Frontal cortex (tissue), 4 donors: Measurements from ENCODE around the gene PSMD8. TPM values are rescaled to one million over a fixed set of nuclear protein-coding genes. Genes with fewer than 3 reads are reported as not detected.
"Not testable (repeated sequence)": the region's sequence is repeated elsewhere in the genome, so short reads cannot be mapped to it uniquely, and the experiment has no call there.

ENCODE experiments used
- DNase-seq, 2 donors: peaks; one replicate each; pipeline ENCODE4 v3.0.0; 2012; ENCODE audit warnings: low spot score in 2 of 2
- FAIRE-seq: peaks from 2 replicates; lab custom pipeline; 2012; peaks lifted over from hg19 to GRCh38; lab: Jason Lieb, UNC
- total RNA-seq: library from RNA; depleted of rRNA; stranded (reverse); fragments of >200 nt; gene quantifications from one replicate; pipeline ENCODE4 v1.2.3, GENCODE V29; 2014
- donor health status: control.
- donor health status: control.
- donor health status: control.

Gene PSMD8
- total RNA-seq, result 107 TPM

DNA sequence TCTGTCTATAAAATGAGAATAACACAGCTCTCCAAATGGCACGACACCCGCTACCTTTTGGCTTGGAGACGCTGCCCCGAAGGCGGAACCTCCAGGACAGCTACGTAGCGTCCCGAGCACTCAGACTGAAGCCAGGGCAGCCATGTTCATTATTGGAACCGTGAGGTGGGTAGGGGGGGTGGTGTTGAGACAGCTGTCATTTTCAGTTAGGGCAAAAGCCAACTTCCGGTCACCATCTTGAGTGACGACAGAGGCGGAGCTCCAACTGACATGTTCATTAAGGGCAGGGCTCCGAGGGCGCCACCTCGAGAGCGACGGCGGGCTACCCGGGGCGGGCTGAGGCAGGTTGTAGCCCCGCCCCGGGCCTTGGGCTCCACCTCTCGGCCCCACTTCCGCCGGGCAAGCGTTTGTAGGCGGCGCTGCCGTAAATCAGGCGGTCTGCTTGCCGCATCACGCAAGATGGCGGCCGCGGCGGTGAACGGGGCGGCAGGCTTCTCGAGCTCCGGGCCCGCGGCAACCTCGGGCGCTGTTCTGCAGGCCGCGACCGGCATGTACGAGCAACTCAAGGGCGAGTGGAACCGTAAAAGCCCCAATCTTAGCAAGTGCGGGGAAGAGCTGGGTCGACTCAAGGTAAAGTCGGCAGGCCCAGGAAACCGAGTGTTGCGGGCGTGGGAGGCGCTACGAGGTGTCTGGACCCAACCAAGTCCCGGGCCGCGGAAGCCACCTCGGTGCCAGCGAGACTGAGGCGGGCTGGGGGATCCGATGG, at the start of gene PSMD8:
Gene PSMD8 (plus strand): TSS at position 240 of the 766 bp plus-strand sequence. CDS start 31 bp downstream, at position 271.
- FAIRE-seq, result peak; percentile 97
- peak; percentile 99 for DNase-seq

DNA sequence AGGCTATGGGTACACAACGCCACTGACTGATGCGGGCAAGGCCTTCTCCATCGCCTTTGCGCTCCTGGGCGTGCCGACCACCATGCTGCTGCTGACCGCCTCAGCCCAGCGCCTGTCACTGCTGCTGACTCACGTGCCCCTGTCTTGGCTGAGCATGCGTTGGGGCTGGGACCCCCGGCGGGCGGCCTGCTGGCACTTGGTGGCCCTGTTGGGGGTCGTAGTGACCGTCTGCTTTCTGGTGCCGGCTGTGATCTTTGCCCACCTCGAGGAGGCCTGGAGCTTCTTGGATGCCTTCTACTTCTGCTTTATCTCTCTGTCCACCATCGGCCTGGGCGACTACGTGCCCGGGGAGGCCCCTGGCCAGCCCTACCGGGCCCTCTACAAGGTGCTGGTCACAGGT, 47.8 kb upstream of the PSMD8 start:
- DNase-seq, result no peak
- FAIRE-seq, result no peak

DNA sequence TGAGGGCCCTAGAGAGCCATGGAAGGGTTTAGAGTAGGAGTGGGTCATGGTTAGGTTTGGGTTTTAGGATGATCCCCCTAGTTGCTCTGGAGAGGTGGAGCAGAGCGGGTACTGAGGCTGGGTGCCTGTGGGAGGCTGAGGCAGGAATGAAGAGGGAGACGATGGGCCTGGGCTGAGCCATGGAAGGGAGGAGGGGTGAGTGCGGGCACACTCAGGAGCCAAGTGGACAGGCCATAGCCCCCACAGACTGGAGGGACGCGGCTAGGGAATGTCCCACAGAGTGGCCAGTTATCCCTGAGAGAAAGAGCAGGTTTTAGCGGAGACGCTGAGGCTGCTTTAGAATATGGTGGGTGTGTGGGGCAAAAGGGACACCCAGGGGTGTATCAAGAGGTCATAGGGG, 44.7 kb upstream of the PSMD8 start:
- FAIRE-seq (no peak), DNase-seq (no peak)

DNA sequence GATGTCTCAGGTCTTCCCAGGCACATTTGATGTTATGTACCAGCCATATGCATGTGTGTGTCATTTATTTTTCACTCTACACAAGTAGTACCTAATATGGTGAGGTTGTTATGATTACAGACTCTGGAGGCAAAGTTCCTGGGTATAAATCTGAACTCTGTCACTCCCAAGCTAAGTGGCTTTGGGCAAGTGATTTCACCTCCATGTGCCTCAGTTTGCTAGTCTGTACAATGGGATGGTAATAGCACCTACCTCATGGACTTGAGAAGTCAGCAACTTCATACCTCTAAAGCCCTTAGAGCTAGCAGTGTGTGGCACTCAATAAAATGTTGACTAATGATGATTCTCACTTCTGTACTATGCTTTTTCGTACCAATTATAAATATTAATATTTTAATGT, 42.6 kb upstream of the PSMD8 start:
- no peak for DNase-seq
- no peak for FAIRE-seq

DNA sequence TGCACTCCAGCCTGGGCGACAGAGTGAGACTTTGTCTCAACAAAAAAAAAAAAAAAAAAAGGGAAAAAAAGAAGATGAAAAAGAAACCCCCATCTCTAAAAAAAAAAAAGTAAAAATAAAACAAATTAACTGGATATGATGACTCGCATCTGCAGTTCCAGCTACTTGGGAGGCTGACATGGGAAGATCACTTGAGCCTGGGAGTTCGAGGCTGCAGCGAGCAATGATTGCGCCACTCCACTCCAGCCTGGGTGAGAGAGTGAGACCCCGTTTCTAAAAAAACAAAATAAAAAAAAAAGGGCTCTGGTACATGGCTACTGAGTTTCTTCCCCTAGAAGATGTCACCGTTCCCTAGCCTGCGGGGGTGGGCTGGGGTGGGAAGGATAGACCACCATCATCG, 41.1 kb upstream of the PSMD8 start:
- DNase-seq (no peak), FAIRE-seq (no peak)

DNA sequence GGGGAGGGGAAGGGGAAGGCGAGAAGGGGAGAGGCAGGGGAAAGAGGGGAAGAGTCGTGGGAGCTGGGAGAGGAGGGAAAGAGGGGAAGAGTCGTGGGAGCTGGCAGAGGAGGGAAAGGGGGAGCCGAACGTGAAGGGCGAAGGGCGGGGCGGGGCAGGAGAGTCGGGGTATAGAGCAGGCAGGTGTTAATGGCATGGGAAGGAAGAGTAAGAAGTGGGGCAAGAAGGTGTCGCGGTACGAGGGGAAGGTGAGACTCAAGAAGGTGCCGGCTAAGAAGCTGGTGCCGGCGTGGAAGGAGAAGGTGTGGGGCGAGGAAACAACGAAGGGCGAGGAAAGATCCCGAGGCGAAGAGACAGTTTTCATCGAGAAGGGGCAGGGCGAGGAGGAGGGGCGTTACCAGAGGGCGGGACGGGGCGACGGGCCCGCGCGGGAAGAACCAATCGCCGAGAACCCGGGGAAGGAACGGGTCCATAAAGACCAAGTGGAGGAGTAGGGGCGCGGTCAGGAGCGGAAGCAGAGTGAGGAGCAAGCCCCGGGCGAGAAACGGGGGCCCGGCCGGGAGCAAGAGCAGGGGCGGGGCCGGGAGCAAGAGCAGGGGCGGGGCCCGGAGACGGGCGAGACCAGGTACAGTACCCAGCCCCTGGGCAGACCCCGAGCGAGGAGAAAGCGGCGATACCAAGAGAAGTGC, 38.3 kb upstream of the PSMD8 start:
- peak; percentile 88 to 92 for DNase-seq
- no peak for FAIRE-seq

DNA sequence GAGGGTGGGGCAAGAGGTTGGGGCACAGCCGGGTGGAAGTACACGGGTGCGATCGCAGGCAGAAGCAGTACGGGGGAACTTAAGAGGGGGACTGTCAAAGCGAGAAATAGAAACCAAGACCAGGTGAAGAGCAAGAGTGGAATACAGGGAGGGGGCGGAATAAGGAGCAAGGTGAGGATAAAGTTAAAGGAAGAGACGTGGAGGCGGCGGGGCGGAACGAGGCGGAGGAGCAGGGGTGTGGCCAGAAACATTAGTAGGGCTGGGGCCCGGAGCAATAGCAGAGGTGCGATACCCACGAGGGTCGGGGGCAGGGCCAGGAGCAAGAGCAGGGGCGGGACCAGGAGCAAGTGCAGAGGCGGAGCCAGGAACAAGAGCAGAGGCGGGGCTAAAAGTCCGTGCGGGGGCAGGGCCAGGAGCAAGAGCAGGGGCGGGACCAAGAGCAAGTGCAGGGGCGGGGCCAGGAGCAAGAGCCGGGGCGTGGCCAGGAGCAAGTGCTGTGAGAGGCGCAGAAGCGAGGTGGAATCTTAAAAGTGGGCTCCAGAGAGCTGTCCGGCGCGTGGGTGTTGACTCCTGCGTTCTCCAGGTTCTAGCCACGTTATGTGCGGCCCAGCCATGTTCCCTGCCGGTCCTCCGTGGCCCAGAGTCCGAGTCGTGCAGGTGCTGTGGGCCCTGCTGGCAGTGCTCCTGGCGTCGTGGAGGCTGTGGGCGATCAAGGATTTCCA, 37.6 kb upstream of the PSMD8 start:
- DNase-seq (peak; percentile 75 to 91), FAIRE-seq (no peak)

DNA sequence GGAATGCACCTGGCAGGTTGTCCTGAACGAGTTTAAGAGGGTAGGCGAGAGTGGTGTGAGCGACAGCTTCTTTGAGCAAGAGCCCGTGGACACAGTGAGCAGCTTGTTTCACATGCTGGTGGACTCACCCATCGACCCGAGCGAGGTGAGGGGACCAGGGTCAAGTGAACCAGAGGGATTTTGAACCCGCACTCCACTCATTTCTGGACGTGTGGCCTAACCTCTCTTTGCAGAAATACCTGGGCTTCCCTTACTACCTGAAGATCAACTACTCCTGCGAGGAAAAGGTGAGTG, 37.1 kb upstream of the PSMD8 start:
- FAIRE-seq (no peak), DNase-seq (no peak)

DNA sequence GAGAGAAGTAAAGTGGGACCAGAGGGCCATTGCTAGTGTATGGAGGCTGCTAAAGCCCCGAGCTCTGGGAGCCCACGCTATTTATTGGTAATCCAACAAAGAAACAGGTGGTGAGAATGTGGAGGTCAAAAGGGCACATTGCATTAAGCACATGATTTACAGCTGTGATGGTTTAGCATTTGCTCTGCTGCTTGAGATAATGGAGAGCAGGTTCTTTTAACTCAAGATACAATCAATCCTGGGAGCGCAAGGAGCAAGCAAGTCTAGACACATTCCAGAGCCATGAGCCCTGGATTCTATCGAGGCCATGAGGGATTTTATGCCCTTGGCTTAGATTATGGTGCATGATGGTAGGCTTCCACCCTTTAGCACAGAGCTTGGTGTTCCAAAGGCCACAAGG, 35.4 kb upstream of the PSMD8 start:
- FAIRE-seq, DNase-seq: not testable (repeated sequence)

DNA sequence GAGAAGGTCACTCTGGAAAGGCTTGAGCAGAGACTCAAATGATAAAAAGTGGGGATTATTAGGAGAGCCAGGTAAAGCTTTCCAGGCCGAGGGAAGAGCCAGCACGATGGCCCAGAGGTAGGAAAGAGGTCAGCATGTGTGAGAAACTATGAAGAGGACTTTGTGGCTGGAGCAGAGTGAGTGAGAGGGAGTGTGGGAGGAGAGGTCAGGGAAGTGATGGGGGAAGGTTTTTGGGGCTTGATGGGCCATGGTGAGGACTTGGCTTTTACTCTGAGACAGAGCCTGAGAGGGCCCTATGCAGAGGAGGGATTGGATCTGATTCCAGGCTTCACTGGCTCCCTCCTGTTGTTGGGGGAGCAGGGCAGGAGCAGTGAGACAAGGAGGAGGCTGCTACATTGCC, 33.4 kb upstream of the PSMD8 start:
- no peak for FAIRE-seq

DNA sequence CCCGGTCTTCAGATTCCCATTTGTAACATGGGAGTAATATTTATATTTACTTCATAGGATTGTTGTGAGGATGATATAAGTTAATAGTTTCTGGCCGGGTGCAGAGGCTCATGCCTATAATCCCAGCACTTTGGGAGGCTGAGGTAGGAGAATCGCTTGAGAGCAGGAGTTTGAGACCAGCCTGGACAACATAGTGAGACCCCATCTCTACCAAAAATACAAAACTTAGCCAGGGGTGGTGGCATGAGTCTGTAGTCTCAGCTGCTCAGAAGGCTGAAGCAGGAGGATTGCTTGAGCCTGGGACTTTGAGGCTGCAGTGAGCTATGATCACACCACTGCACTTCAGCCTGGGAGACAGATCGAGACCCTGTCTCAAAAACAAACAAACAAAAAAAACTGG, 27.5 kb upstream of the PSMD8 start:
- FAIRE-seq (no peak), DNase-seq (no peak)

More for the DNA sequence above, 33.4 kb upstream of the PSMD8 start:
- DNase-seq, result no peak

DNA sequence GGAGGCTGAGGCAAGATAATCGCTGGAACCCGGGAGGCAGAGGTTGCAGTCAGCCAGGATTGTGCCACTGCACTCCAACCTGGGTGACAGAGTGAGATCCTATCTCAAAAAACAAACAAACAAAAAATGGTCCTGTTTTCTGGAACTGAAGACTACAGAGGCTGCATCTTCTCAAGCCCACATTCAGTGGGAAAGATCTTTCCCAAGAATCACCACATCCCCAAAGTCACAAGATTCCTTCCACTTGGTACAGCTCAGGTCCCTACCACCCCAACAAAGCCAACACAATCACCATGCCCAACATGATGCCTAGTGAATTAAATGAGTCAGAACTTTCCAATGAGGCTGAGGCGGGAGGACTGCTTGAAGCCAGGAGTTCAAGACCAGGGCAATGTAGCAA, 23.5 kb upstream of the PSMD8 start:
- FAIRE-seq, result no peak
- no peak for DNase-seq

DNA sequence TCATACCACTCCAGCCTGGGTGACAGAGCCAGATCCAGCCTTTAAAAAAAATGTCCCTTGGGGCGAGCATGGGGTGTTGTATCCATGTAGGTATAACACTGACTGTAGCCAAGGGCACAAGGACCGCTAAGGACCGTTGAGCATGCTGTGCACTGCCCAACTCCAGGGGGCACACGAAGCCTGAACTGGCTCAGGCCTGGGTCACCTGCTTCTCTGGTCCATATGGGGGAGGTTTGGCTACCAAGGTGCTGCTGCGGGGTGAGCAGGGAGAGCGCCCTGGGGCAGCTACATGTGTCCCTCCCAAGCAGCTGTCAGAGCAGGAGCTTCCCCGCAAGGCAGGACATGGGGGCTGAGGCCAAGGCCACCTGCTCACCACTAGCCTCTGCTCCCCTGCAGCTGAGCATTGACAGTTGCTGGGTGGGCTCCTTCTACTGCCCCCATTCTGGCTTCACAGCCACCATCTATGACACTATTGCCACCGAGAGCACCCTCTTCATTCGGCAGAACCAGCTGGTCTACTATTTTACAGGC, 22.4 kb upstream of the PSMD8 start:
- no peak for FAIRE-seq
- no peak for DNase-seq

DNA sequence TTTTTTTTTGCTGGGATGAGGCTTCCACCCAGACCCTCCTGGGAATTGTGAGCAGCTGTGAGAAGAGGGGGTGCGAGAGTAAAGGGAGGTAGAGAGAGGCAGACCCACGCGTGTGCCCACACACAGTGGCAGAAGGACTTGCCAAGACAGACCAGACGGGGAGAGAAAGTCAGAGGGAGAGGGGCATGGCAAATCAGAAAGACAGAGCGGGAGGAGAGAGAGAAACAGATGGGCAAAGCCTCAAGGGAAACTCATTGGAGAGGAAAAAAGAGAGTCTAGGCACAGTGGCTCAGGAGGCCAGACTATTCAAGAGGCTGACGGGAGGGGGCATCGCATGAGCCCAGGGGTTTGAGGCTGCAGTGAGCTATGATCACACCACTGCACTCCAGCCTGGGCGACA, 21.8 kb upstream of the PSMD8 start:
- no peak for FAIRE-seq
- no peak for DNase-seq

DNA sequence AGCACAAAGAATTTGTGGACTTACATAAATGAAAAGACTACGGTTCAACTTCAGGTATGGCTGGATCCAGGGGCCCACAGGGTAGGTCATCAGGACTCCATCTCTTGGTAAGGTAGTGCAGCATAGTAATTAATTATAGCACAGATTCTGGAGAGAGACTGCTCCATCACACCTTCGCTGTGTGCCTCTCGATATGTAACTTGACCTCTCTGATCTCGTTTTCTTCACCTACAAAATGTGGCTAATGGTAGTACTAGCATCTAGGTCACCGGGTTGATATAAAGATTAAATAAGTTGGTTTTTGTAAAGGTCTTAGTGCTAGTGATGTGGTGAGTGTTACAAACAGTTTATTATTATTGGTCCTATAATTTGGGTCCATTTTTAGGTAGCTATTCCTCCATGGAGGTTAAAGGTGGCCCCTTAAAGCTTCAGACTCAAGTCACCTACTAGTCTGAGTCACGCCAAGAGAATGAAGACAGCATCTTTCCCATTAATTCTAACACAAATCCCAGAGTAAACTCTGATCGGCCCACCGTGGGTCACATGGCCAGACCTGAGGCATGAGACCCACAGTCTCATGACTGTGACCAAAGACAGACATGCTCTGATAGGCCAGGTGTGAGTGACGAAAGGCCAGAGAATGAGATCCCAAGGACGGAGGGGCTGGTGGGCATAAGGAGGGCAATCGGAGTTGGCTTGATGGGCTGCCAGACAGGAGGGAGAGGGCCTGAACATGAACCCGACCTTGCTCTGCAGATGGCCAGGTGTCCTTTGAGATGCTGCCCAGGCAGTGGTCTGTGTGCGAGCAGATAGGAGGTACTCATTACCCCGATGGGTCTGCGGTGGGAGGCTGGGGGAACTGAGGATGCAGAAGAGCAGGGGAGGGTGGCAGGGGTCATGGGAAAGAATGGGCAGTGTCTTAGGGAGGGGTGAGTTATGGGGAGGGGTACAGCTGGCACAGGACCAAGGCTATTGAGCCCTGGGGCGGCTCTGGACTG, 18.3 kb upstream of the PSMD8 start:
- DNase-seq, result no peak
- FAIRE-seq, result no peak

DNA sequence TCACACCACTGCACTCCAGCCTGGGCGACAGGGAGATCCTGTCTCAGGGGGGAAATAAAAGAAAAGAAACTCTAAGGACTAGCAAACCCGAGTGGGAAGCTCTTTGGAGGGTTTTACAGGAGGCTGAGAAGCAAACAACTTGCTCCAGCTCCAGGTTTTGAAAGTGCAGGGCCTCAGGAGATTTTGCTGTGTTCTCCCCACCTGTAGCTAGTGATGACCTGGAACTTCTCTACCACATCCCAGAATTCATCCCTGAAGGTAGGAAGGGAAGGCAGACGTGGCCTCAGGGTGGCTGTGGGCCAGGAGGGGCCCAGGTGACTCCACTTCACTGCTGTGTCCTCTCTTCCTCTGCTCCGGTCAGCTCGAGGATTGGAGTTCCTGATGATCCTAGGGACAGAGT, 16.3 kb upstream of the PSMD8 start:
- DNase-seq (no peak), FAIRE-seq (no peak)

DNA sequence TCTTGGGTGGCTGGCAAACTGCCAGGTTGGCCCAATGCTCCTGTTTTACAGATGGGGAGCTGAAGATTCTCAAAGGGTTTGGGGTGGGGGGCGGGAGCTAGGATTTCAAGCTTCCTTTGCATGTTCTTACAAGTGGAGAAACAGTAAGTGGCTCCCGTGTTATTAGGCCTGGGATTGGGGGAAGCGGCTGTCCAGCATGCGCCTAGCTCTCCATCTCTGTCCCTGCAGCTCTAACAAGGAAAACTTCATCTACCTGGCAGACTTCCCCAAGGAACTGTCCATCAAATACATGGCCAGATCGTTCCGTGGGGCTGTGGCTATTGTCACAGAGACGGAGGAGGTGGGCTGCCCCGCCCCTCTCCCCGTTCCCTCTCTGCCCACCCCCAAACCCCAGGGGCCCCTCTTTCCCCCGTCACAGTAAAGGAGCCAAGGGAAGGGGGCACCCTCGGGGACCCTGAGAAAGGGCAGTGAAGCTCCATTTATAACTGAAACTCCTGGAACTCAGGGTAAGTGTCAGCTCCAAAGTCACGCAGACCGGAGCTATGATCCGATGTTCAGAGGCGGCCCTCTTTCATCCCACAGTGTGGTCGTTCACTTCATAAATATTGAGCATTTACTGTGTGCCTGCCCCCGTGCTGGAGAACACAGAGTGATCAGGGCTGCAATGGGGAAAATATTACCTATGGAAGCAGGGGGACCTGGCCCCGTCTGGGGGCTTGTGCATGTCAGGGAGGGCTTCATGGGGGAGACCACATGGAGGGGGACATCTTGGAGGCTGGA, 14.9 kb upstream of the PSMD8 start:
- no peak for FAIRE-seq
- DNase-seq, result no peak

DNA sequence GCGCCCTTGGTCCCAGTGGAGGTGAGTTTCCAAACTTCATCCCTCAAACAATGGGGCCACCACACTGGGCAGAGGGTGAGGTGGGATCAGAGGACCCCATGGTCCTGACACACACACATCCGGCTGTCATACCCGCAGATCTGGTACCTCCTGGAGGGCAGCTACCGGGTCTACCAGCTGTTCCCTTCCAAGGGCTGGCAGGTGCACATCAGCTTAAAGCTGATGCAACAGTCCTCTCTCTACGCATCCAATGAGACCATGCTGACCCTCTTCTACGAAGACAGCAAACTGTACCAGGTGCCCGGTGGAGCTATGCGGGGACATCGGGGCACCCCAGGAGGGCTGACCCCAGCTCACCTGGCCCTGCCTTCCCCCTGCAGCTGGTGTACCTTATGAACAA, 14.0 kb upstream of the PSMD8 start:
- FAIRE-seq, result no peak
- no peak for DNase-seq
